ENCODE results near the gene CD24.
"Not testable (repeated sequence)": the region's sequence is repeated elsewhere in the genome, so short reads cannot be mapped to it uniquely, and the experiment has no call there.

The CD24 gene

GRCh38 chr6:106972500-106972899 lies 2.0 kb downstream of the CD24 start:
- no peak for DNase-seq (ENCODE audit: low read depth)
- no peak overlapping the region for H3K4me3 ChIP-seq (ENCODE audit: control insufficient read depth, low read depth, low read length)
- TF ChIP-seq CTCF (IDR thresholded peaks at IDR 0.05; ENCODE audit: control insufficient read depth, insufficient read depth, low read depth, low read length, missing control alignments), result no peak

- DNase-seq (ENCODE audit: low read depth); H3K4me3 ChIP-seq (ENCODE audit: control insufficient read depth, low read depth, low read length): not testable (repeated sequence)
Measured at GRCh38 chr6:106970769-106971168, 3.8 kb downstream of the CD24 start.

- TF ChIP-seq CTCF (IDR thresholded peaks at IDR 0.05; ENCODE audit: control insufficient read depth, insufficient read depth, low read depth, low read length, missing control alignments), result no peak
- no peak overlapping the region for H3K4me3 ChIP-seq (ENCODE audit: control insufficient read depth, low read depth, low read length)
- DNase-seq (ENCODE audit: low read depth), result no peak
Measured at GRCh38 chr6:106967936-106968555, 6.5 kb downstream of the CD24 start.

GRCh38 chr6:106966671-106967640 lies 7.6 kb downstream of the CD24 start:
- DNase-seq (ENCODE audit: low read depth), result no peak
- no peak for TF ChIP-seq CTCF (IDR thresholded peaks at IDR 0.05; ENCODE audit: control insufficient read depth, insufficient read depth, low read depth, low read length, missing control alignments)
- no peak overlapping the region for H3K4me3 ChIP-seq (ENCODE audit: control insufficient read depth, low read depth, low read length)

GRCh38 chr6:106966229-106966628 lies 8.3 kb downstream of the CD24 start:
- DNase-seq (ENCODE audit: low read depth), result no peak
- TF ChIP-seq CTCF (IDR thresholded peaks at IDR 0.05; ENCODE audit: control insufficient read depth, insufficient read depth, low read depth, low read length, missing control alignments), result no peak
- H3K4me3 ChIP-seq (ENCODE audit: control insufficient read depth, low read depth, low read length), result no peak overlapping the region

GRCh38 chr6:106964954-106965353 lies 9.6 kb downstream of the CD24 start:
- no peak for TF ChIP-seq CTCF (IDR thresholded peaks at IDR 0.05; ENCODE audit: control insufficient read depth, insufficient read depth, low read depth, low read length, missing control alignments)
- no peak overlapping the region for H3K4me3 ChIP-seq (ENCODE audit: control insufficient read depth, low read depth, low read length)
- DNase-seq (ENCODE audit: low read depth), result no peak

GRCh38 chr6:106964099-106964498 lies 10.4 kb downstream of the CD24 start:
- H3K4me3 ChIP-seq (ENCODE audit: control insufficient read depth, low read depth, low read length), result no peak overlapping the region
- DNase-seq (ENCODE audit: low read depth), result no peak
- TF ChIP-seq CTCF (IDR thresholded peaks at IDR 0.05; ENCODE audit: control insufficient read depth, insufficient read depth, low read depth, low read length, missing control alignments), result no peak

Measured in AG09309 (cell line).